Measurements from ENCODE around the gene NUFIP2. TPM values are rescaled to one million over a fixed set of nuclear protein-coding genes. Genes with fewer than 3 reads are reported as not detected.

Gene NUFIP2
- total RNA-seq, 4 donors from 2014 or later: 19.8 to 40.8 (median 25.4) TPM

DNA sequence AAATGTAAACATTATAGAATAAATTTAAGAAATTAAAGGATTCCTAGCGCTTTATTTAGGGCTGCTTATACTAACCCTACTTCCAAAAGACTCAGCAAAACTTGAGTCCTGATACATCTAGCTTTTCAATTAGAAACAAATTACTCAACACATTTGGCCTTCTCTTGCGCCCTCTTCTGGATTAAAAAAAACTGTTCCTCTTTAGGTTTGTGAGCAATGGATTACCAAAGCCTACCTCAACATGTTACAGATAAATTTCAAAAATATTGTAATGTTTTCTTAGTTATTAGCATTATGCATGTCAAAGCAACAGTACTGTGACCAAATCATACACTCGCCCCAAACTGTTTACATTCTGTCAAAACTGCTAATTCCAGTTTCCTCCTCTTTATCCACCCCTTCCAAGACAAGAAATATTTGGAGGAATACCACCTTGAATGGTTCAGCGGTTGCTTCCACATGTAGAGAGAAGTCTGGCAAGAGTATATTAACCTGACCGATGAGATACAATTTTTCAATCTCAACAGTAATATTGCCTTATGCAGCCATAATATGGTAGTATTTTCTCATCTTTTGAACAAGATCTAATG, 2.7 kb downstream of the NUFIP2 start:
- Histone ChIP-seq H3K9me3 (no peaks in the 10 kb centered on the region), H3K27ac (peak overlapping the region; percentile 98 to 100 (median 99)), H3K27me3 (no peaks in the 10 kb centered on the region), H3K36me3 (peaks cover 0 to 23% (median 9%) of the 10 kb centered on the region in 4 donors), H3K4me3 (peak overlapping the region in 3 of 4 donors; percentile 74 to 97 (median 95)), H3K4me1 (peaks cover 17 to 55% (median 36%) of the 10 kb centered on the region in 4 donors)
- intact Hi-C loops (cut with DNase I; ENCODE audit: low total_unique reads): loop anchor here (5.0 kb wide), 1 partner anchor 144 kb away; no protein-coding TSS in a partner anchor
- in situ Hi-C loops (cut with MboI; ENCODE audit: low pct_ligation_motif_present in 1 of 4, low pct_unique_long_range_greater_than_20kb in 1 of 4, low sequenced_read_pairs in 3 of 4): loop anchor here in 1 of 4 donors (25.0 kb wide), 1 partner anchor 154 kb away; no protein-coding TSS in a partner anchor
- WGBS, 2 donors (ENCODE audit: low coverage in 1 of 2): 7 to 12% methylated on average over 4 to 5 of the region's 5 CpGs
- TF ChIP-seq CTCF (IDR thresholded peaks at IDR 0.05) (peak; percentile 63 to 76 (median 69)), EP300 (IDR thresholded peaks at IDR 0.05; ENCODE audit: low read depth) (no peak), POLR2A (IDR thresholded peaks at IDR 0.05) (no peak), POLR2AphosphoS5 (IDR thresholded peaks at IDR 0.05) (no peak)
- no peak for DNase-seq

DNA sequence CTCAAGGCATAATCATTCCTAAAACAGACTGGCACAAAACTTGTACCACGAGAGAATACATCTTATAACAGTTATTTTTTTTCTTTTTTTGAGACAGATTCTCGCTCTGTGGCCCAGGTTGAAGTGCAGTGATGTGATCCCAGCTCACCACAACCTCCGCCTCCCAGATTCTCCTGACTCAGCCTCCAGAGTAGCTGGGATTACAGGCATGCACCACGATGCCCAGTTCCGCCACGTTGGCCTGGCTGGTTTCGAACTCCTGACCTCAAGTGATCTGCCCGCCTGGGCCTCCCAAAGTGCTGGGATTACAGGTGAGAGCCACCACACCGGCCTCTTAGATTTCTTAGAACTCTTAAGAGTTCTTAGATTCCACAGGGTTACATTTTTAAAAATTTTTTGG, 4.1 kb downstream of the NUFIP2 start:
- DNase-seq: no peak
- H3K27me3 ChIP-seq: no peaks in the 10 kb centered on the region
- WGBS, 2 donors (ENCODE audit: low coverage in 1 of 2): 81 to 84% methylated on average over 4 to 9 of the region's 9 CpGs
- in situ Hi-C loops (cut with MboI; ENCODE audit: low pct_ligation_motif_present in 1 of 4, low pct_unique_long_range_greater_than_20kb in 1 of 4, low sequenced_read_pairs in 3 of 4) (loop anchor here in 2 of 4 donors (10.0 to 25.0 kb wide), 2 partner anchors 153 to 165 kb away; no protein-coding TSS in a partner anchor), intact Hi-C loops (cut with DNase I; ENCODE audit: low total_unique reads) (loop anchor here (5.0 kb wide), 1 partner anchor 143 kb away; no protein-coding TSS in a partner anchor)
- no peak overlapping the region for H3K4me3 ChIP-seq
- no peak overlapping the region for H3K27ac ChIP-seq
- peaks cover 0 to 26% (median 12%) of the 10 kb centered on the region in 4 donors for H3K36me3 ChIP-seq
- H3K9me3 ChIP-seq: no peaks in the 10 kb centered on the region
- TF ChIP-seq EP300 (IDR thresholded peaks at IDR 0.05; ENCODE audit: low read depth) (no peak), CTCF (IDR thresholded peaks at IDR 0.05) (no peak), POLR2AphosphoS5 (IDR thresholded peaks at IDR 0.05) (no peak), POLR2A (IDR thresholded peaks at IDR 0.05) (no peak)
- H3K4me1 ChIP-seq: peaks cover 17 to 62% (median 36%) of the 10 kb centered on the region in 4 donors

DNA sequence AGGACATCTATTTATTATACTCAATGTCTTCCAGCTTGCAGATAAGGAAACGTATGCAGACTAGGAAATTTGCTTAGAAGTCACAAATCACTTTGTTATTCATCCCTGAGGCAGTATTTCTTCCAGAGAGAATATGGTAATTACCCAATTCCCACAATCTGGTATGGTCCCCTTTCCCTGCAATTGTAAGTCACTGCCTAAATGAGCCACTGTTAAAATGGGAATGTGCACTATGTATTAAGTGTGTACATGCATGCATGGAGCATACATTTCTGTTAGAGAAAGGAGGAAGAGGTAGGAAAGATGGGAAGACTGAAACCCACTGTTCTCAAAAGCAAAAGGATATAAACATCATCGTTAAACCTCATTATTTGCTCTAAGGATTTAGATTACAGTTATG, 10.0 kb downstream of the NUFIP2 start:
- in situ Hi-C loops (cut with MboI; ENCODE audit: low pct_ligation_motif_present in 1 of 4, low pct_unique_long_range_greater_than_20kb in 1 of 4, low sequenced_read_pairs in 3 of 4): loop anchor here in 2 of 4 donors (10.0 to 25.0 kb wide), 2 partner anchors 147 to 159 kb away; no protein-coding TSS in a partner anchor

More for the DNA sequence above, 10.0 kb downstream of the NUFIP2 start:
- WGBS, 2 donors (ENCODE audit: low coverage in 1 of 2): 52 to 60% methylated on average over 2 of the region's 2 CpGs
- Histone ChIP-seq H3K27ac (no peak overlapping the region), H3K27me3 (no peaks in the 10 kb centered on the region), H3K9me3 (no peaks in the 10 kb centered on the region), H3K4me1 (peaks cover 6 to 52% (median 17%) of the 10 kb centered on the region in 4 donors), H3K4me3 (no peak overlapping the region), H3K36me3 (peaks cover 0 to 45% (median 19%) of the 10 kb centered on the region in 4 donors)
- TF ChIP-seq CTCF (IDR thresholded peaks at IDR 0.05) (no peak), EP300 (IDR thresholded peaks at IDR 0.05; ENCODE audit: low read depth) (no peak), POLR2AphosphoS5 (IDR thresholded peaks at IDR 0.05) (no peak), POLR2A (IDR thresholded peaks at IDR 0.05) (no peak)
- DNase-seq: no peak
- intact Hi-C loops (cut with DNase I; ENCODE audit: low total_unique reads): no loop called here

Measured in transverse colon (tissue), 4 donors.